AG10803 (cell line): ENCODE measurements around the gene AP3S2.
A peak's percentile ranks its signal among the peaks of the same experiment; 100 is the strongest.
"Not testable (repeated sequence)": the region's sequence is repeated elsewhere in the genome, so short reads cannot be mapped to it uniquely, and the experiment has no call there.

Source experiments
- DNase-seq: peaks from one replicate; pipeline ENCODE4 v3.0.0; 2010; ENCODE audit warnings: low read depth
- H3K4me3 ChIP-seq: 2 replicates; pipeline ENCODE4 v1.5.1; 2011; ENCODE audit warnings: mild to moderate bottlenecking, low read length, control low read depth
- CTCF ChIP-seq: conservative IDR thresholded peaks from 2 replicates; pipeline ENCODE4 v1.5.1; 2011; ENCODE audit warnings: mild to moderate bottlenecking, low read length, control low read depth, inconsistent platforms

AP3S2 gene

GRCh38 chr15:89785064-89785773, 108.6 kb downstream of the AP3S2 start:
- no peak for TF ChIP-seq CTCF
- no peak for DNase-seq

GRCh38 chr15:89784686-89784960, 109.2 kb downstream of the AP3S2 start:
- DNase-seq, result no peak
- TF ChIP-seq CTCF, result no peak
- no peak overlapping the region for H3K4me3 ChIP-seq

More at GRCh38 chr15:89785064-89785773, 108.6 kb downstream of the AP3S2 start:
- no peak overlapping the region for H3K4me3 ChIP-seq

DNA sequence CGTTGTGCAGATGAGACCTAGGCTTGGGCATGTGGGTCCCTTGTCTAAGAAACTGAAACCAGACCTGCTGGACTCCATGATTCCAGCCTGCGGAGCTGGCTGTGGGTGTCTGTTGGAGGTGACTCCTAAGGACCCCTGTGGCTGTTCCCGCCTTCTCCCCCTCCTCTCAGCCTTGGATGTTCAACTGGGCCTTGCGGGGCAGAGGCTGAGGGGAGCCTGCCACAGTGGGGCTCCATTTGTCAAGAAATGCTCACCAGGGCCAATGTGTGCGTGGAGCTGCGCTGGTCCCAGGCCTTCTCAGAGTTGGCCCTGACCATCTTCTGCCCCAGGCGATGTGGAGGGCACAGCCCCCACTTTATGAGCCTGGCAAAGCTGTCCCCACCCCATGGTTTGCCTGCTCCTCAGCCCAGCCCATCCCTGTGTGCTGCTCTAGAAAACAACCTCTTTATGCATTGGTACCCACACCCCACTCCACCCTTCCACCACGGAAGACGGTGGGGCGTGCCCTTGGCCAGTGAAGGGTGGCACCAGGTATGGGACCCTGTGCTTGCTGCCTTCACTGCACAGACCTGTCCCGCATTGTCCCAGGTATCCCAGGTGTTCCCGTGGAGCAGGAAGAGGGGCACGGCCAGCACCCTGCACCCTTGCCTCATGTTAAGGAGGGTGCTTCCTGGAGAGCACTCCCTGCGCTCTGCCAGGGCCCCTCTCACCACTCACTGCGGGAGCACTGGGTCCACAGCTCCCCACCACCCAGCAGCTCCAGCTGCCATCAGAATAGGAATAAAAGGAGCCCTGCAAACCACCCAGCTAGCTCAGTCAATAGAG, 109.7 kb downstream of the AP3S2 start:
- DNase-seq, result no peak
- no peak for TF ChIP-seq CTCF
- no peak overlapping the region for H3K4me3 ChIP-seq

GRCh38 chr15:89783111-89783860, 110.5 kb downstream of the AP3S2 start:
- H3K4me3 ChIP-seq, result no peak overlapping the region
- DNase-seq, result peak; percentile 84
- TF ChIP-seq CTCF, result no peak

GRCh38 chr15:89782619-89782950, 111.2 kb downstream of the AP3S2 start:
- DNase-seq, H3K4me3 ChIP-seq: not testable (repeated sequence)

DNA sequence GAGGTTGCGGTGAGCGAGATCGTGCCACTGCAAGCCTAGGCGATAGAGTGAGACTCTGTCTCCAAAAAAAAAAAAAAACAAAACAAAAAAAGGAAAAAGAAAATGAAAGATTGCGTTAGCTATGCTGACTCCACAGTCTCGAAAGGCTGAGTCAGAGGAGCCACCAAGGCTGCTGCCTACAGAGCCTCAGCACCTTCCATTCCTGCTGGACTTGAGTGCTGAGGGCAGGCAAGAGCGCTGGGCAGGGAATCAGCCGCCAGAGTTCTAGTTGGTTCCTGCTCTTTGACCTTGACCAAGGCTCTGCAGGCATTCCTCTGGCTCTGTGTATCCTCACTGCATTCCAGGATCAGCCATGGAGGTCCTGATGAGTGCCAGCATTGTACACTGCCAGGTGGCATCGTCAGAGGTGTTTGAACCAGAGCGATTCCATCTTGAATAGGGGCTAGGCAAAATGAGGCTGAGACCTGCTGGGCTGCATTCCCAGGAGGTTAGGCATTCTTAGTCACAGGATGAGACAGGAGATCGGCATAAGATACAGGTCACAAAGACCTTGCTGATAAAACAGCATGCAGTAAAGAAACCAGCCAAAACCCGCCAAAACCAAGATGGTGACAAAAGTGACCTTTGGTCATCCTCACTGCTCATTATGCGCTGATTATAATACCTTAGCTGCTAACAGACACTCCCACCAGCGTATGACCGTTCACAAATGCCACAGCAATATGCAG, 111.7 kb downstream of the AP3S2 start:
- no peak for TF ChIP-seq CTCF
- DNase-seq, result peak; percentile 66
- no peak overlapping the region for H3K4me3 ChIP-seq

- TF ChIP-seq CTCF, result no peak
- H3K4me3 ChIP-seq, result no peak overlapping the region
- no peak for DNase-seq
These were observed 112.7 kb downstream of the AP3S2 start for GRCh38 chr15:89781055-89781454.
